A549 (cell line): ENCODE measurements around the gene ANXA3. TPM values are rescaled to one million over a fixed set of nuclear protein-coding genes. Genes with fewer than 3 reads are reported as not detected.

Experiments
- ATAC-seq, 2 experiments: fragments of 200-7000 bp in 1 of 2; fragments of >200 bp in 1 of 2; cut with Nextera tagmentation in 1 of 2; cut with Tn5 transposase in 1 of 2; 3 replicates each; pipeline versions ENCODE4 v1.8.0 to v1.9.1; 2018 to 2020; ENCODE audit warnings: mild to moderate bottlenecking in 1 of 2, moderate library complexity in 1 of 2
- CTCF ChIA-PET: fragments of 300-600 bp; sonication (Branson Sonifier 250); formaldehyde crosslinking; extraction: SDS; loops from one replicate; lab custom pipeline; 2021; ENCODE audit warnings: antibody characterized with exemption, inconsistent platforms; lab: Yijun Ruan, JAX
- POLR2A ChIA-PET: fragments of 350-600 bp; formaldehyde crosslinking; extraction: SDS; loops from one replicate; lab custom pipeline; 2021; ENCODE audit warnings: antibody characterized with exemption, inconsistent platforms; lab: Yijun Ruan, JAX
- DNase-seq, 2 experiments: peaks; one replicate each; pipeline versions ENCODE4 v3.0.0 to v3.0.0-alpha.2; 2011 to 2016; ENCODE audit warnings: low read depth in 1 of 2, low spot score in 1 of 2
- FAIRE-seq: peaks from 2 replicates; lab custom pipeline; 2011; peaks lifted over from hg19 to GRCh38; lab: Jason Lieb, UNC
- H3K27ac ChIP-seq, 2 experiments: fragments of >200 bp; sonication (Bioruptor Twin); formaldehyde crosslinking; 3 replicates each; pipeline ENCODE4 v1.5.1; 2016 to 2017
- H3K4me1 ChIP-seq: fragments of >200 bp; sonication (Bioruptor Twin); formaldehyde crosslinking; 3 replicates; pipeline ENCODE4 v1.6.1; 2016
- H3K4me2 ChIP-seq: fragments of >200 bp; sonication (Bioruptor Twin); formaldehyde crosslinking; 3 replicates; pipeline ENCODE4 v1.6.1; 2016
- H3K4me3 ChIP-seq: fragments of >200 bp; sonication (Bioruptor Twin); formaldehyde crosslinking; 3 replicates; pipeline ENCODE4 v1.5.1; 2016
- H3K9me3 ChIP-seq: fragments of >200 bp; sonication (Bioruptor Twin); formaldehyde crosslinking; 3 replicates; pipeline ENCODE4 v1.6.1; 2016
- BHLHE40 ChIP-seq: IDR thresholded peaks from 2 replicates; pipeline ENCODE4 v1.6.1; 2012; ENCODE audit warnings: low read depth, low read length, inconsistent platforms
- ELK1 ChIP-seq: fragments of 150-350 bp; IDR thresholded peaks from 2 replicates; pipeline ENCODE4 v1.6.1; 2014; ENCODE audit warnings: low read depth, mild to moderate bottlenecking, low read length
- FOSB ChIP-seq: fragments of 250-450 bp; sonication (Bioruptor Pico); IDR thresholded peaks from 2 replicates; pipeline ENCODE4 v1.5.0; 2020; ENCODE audit warnings: mild to moderate bottlenecking, moderate library complexity
- FOSL2 ChIP-seq, 2 experiments: fragments of 450-650 bp in 1 of 2; fragments of >200 bp in 1 of 2; sonication (Bioruptor Twin) in 1 of 2; formaldehyde crosslinking; IDR thresholded peaks; 2 replicates each; pipeline versions ENCODE4 v1.5.0 to v1.6.1; 2016 to 2020; ENCODE audit warnings: mild to moderate bottlenecking in 1 of 2, moderate library complexity in 1 of 2
- FOXS1 ChIP-seq: fragments of 250-450 bp; sonication (Bioruptor Pico); IDR thresholded peaks from 2 replicates; pipeline ENCODE4 v1.5.0; 2020; ENCODE audit warnings: mild to moderate bottlenecking, moderate library complexity
- HDAC2 ChIP-seq: fragments of 200-600 bp; sonication (generic); IDR thresholded peaks from 2 replicates; pipeline ENCODE4 v1.6.1; 2016
- HOXB13 ChIP-seq: fragments of 250-450 bp; sonication (Bioruptor Pico); IDR thresholded peaks from 2 replicates; pipeline ENCODE4 v1.5.0; 2020; ENCODE audit warnings: low read depth, mild to moderate bottlenecking, moderate library complexity
- HOXB5 ChIP-seq: fragments of 250-450 bp; sonication (Bioruptor Pico); IDR thresholded peaks from 2 replicates; pipeline ENCODE4 v1.5.0; 2020; ENCODE audit warnings: mild to moderate bottlenecking, moderate library complexity
- JUN ChIP-seq, 2 experiments: fragments of >200 bp; sonication (Bioruptor Twin); formaldehyde crosslinking; IDR thresholded peaks; 2 replicates in 1 of 2; 3 replicates in 1 of 2; pipeline ENCODE4 v1.6.1; 2016 to 2017
- KDM5A ChIP-seq: fragments of 200-600 bp; sonication (generic); IDR thresholded peaks from 2 replicates; pipeline ENCODE4 v1.6.1; 2016; ENCODE audit warnings: antibody characterized with exemption, mild to moderate bottlenecking
- MAFK ChIP-seq: fragments of 450-650 bp; IDR thresholded peaks from 2 replicates; pipeline ENCODE4 v1.6.1; 2014; ENCODE audit not compliant: partially characterized antibody
- MAZ ChIP-seq: fragments of 150-350 bp; IDR thresholded peaks from 2 replicates; pipeline ENCODE4 v1.6.1; 2014; ENCODE audit warnings: antibody characterized with exemption, low read depth, low read length, borderline replicate concordance
- MYC ChIP-seq: IDR thresholded peaks from 2 replicates; pipeline ENCODE4 v1.6.1; 2012; ENCODE audit warnings: mild to moderate bottlenecking, inconsistent platforms, low read length, improper control_type of control experiment, borderline replicate concordance
- RAD21 ChIP-seq, 2 experiments: fragments of >200 bp in 1 of 2; sonication (Bioruptor Twin) in 1 of 2; formaldehyde crosslinking in 1 of 2; IDR thresholded peaks in 1 of 2; conservative IDR thresholded peaks in 1 of 2; 2 replicates in 1 of 2; 3 replicates in 1 of 2; pipeline ENCODE4 v1.6.1; 2012 to 2018; ENCODE audit warnings: inconsistent platforms in 1 of 2
- RARB ChIP-seq: fragments of 250-450 bp; sonication (Bioruptor Pico); IDR thresholded peaks from 2 replicates; pipeline ENCODE4 v1.8.0; 2021; ENCODE audit warnings: mild to moderate bottlenecking, moderate library complexity
- RCOR1 ChIP-seq: fragments of 150-350 bp; IDR thresholded peaks from 2 replicates; pipeline ENCODE4 v1.6.1; 2014; ENCODE audit warnings: antibody characterized with exemption, low read length, low read depth
- REST ChIP-seq: fragments of 200-600 bp; sonication (generic); IDR thresholded peaks from 2 replicates; pipeline ENCODE4 v1.6.1; 2016; ENCODE audit warnings: antibody characterized with exemption, mild to moderate bottlenecking, moderate library complexity
- RFX5 ChIP-seq: fragments of 450-650 bp; IDR thresholded peaks from 2 replicates; pipeline ENCODE4 v1.7.1; 2014; ENCODE audit warnings: antibody characterized with exemption, mild to moderate bottlenecking, moderate library complexity
- TFCP2L1 ChIP-seq: fragments of 250-450 bp; sonication (Bioruptor Pico); IDR thresholded peaks from 2 replicates; pipeline ENCODE4 v1.5.0; 2021; ENCODE audit warnings: mild to moderate bottlenecking
- ZNF302 ChIP-seq: fragments of 250-450 bp; sonication (Bioruptor Pico); IDR thresholded peaks from 2 replicates; pipeline ENCODE4 v1.9.0; 2021; ENCODE audit warnings: inconsistent platforms, mild to moderate bottlenecking, moderate library complexity
- WGBS: methylation state at CpG from one replicate; pipeline ENCODE4 v1.1.6; 2017; ENCODE audit errors: missing lambda C conversion rate; 5-methylcytosine and 5-hydroxymethylcytosine counted together
- polyA plus RNA-seq, 4 experiments: library from polyadenylated mRNA; depleted of rRNA in 3 of 4; stranded (reverse); fragments of >200 nt; fragmentation: RNase III in 1 of 4; extraction: RNeasy Plus Mini Kit Qiagen cat#74134 plus additional on column Dnase treatment in 1 of 4; gene quantifications; 2 replicates in 3 of 4; 3 replicates in 1 of 4; pipeline ENCODE4 v1.2.3, GENCODE V29; 2011 to 2017

Gene ANXA3
- polyA plus RNA-seq, 2 of the 4 experiments (the other 2 are of a cell fraction) = 126 to 134 TPM

GRCh38 chr4:78603384-78603783 is 51.8 kb downstream of the ANXA3 start:
- no peak for ATAC-seq
- no peak overlapping the region for H3K4me2 ChIP-seq
- 89% methylated on average over 3 of the region's 3 CpGs for WGBS
- FAIRE-seq = no peak
- H3K4me3 ChIP-seq = no peak overlapping the region
- POLR2A ChIA-PET = interaction anchor here (0.6 kb wide), 1 partner anchor 178 kb away, joined by 3 read pairs; no protein-coding TSS in a partner anchor
- H3K27ac ChIP-seq = no peak overlapping the region
- TF ChIP-seq FOXS1 (CRISPR knock-in tag) (no peak), TFCP2L1 (CRISPR knock-in tag) (no peak)
- TF ChIP-seq, all 56 proteins: peak for 0
- CTCF ChIA-PET = no interaction called here
- Histone ChIP-seq H3K4me1 (no peaks in the 10 kb centered on the region), H3K9me3 (no peaks in the 10 kb centered on the region)
- DNase-seq = no peak

GRCh38 chr4:78604988-78605387 is 53.4 kb downstream of the ANXA3 start:
- FAIRE-seq (no peak), ATAC-seq (no peak), DNase-seq (no peak)
- H3K4me3 ChIP-seq = no peak overlapping the region
- TF ChIP-seq RFX5 (no peak), KDM5A (no peak), HOXB13 (CRISPR knock-in tag) (no peak), FOSB (no peak), MYC (no peak), JUN (IDR thresholded peaks at IDR 0.05) (no peak), MAFK (no peak), ELK1 (no peak), MAZ (no peak), RCOR1 (no peak), HDAC2 (no peak), REST (no peak)
- ChIA-PET CTCF (no interaction called here), POLR2A (no interaction called here)
- 71% methylated on average over 2 of the region's 2 CpGs for WGBS
- no peaks in the 10 kb centered on the region for H3K4me1 ChIP-seq
- H3K27ac ChIP-seq = no peak overlapping the region
- no peaks in the 10 kb centered on the region for H3K9me3 ChIP-seq
- no peak overlapping the region for H3K4me2 ChIP-seq

GRCh38 chr4:78606035-78606434 is 54.5 kb downstream of the ANXA3 start:
- H3K27ac ChIP-seq = no peak overlapping the region
- ChIA-PET CTCF (interaction anchor here (0.8 to 1.5 kb wide), 4 partner anchors 10 to 258 kb away, joined by 3 to 4 read pairs (median 3); no protein-coding TSS in a partner anchor), POLR2A (no interaction called here)
- H3K4me3 ChIP-seq = no peak overlapping the region
- no peaks in the 10 kb centered on the region for H3K9me3 ChIP-seq
- no peak for ATAC-seq
- no peak for FAIRE-seq
- TF ChIP-seq FOSL2 (IDR thresholded peaks at IDR 0.05) (no peak), FOSL2 (CRISPR knock-in tag; IDR thresholded peaks at IDR 0.05) (no peak), RAD21 (conservative IDR thresholded peaks at IDR 0.05 in 1 of 2, IDR thresholded peaks at IDR 0.05 in 1 of 2) (no peak), BHLHE40 (no peak), HOXB5 (no peak), ZNF302 (CRISPR knock-in tag) (no peak), RARB (no peak)
- no peak for DNase-seq
- H3K4me1 ChIP-seq = no peaks in the 10 kb centered on the region
- H3K4me2 ChIP-seq = no peak overlapping the region
- 100% methylated on average over 1 of the region's 3 CpGs for WGBS
